ENCODE data around the gene FMNL3.

The FMNL3 gene

GRCh38 chr12:49675137-49675536, 32.1 kb downstream of the FMNL3 start:
- in situ Hi-C loops (cut with HindIII; ENCODE audit: low sequenced_read_pairs) = no loop called here
- DNase-seq (ENCODE audit: low read depth) = no peak
- no peak for TF ChIP-seq CTCF (IDR thresholded peaks at IDR 0.05; ENCODE audit: low read depth, low read length, missing control alignments)
- no peak overlapping the region for H3K4me3 ChIP-seq (ENCODE audit: low read depth, low read length)

GRCh38 chr12:49674318-49674981, 32.8 kb downstream of the FMNL3 start:
- DNase-seq (ENCODE audit: low read depth) = peak; percentile 24
- in situ Hi-C loops (cut with HindIII; ENCODE audit: low sequenced_read_pairs) = no loop called here
- no peak overlapping the region for H3K4me3 ChIP-seq (ENCODE audit: low read depth, low read length)
- TF ChIP-seq CTCF (IDR thresholded peaks at IDR 0.05; ENCODE audit: low read depth, low read length, missing control alignments) = no peak

GRCh38 chr12:49673446-49674317, 33.5 kb downstream of the FMNL3 start:
- peak; percentile 89 for DNase-seq (ENCODE audit: low read depth)
- H3K4me3 ChIP-seq (ENCODE audit: low read depth, low read length) = no peak overlapping the region
- in situ Hi-C loops (cut with HindIII; ENCODE audit: low sequenced_read_pairs) = no loop called here
- no peak for TF ChIP-seq CTCF (IDR thresholded peaks at IDR 0.05; ENCODE audit: low read depth, low read length, missing control alignments)

- no peak overlapping the region for H3K4me3 ChIP-seq (ENCODE audit: low read depth, low read length)
- in situ Hi-C loops (cut with HindIII; ENCODE audit: low sequenced_read_pairs) = no loop called here
- no peak for DNase-seq (ENCODE audit: low read depth)
- no peak for TF ChIP-seq CTCF (IDR thresholded peaks at IDR 0.05; ENCODE audit: low read depth, low read length, missing control alignments)
Measured at GRCh38 chr12:49672301-49673217, 34.6 kb downstream of the FMNL3 start.

GRCh38 chr12:49671031-49671765, 36.0 kb downstream of the FMNL3 start:
- in situ Hi-C loops (cut with HindIII; ENCODE audit: low sequenced_read_pairs) = no loop called here
- H3K4me3 ChIP-seq (ENCODE audit: low read depth, low read length) = no peak overlapping the region
- DNase-seq (ENCODE audit: low read depth) = no peak
- TF ChIP-seq CTCF (IDR thresholded peaks at IDR 0.05; ENCODE audit: low read depth, low read length, missing control alignments) = no peak

Measured in astrocyte of the cerebellum (primary cell).